Smooth muscle cell (in vitro differentiated cells): ENCODE results near the gene TMEM145. TPM values are rescaled to one million over a fixed set of nuclear protein-coding genes. Genes with fewer than 3 reads are reported as not detected.

Experiments used
- DNase-seq: peaks from one replicate; lab custom pipeline; 2025; ENCODE audit not compliant: unreplicated experiment; lab: John Stamatoyannopoulos, UW
- H2AFZ ChIP-seq: fragments of 200-600 bp; sonication (generic); 2 replicates; pipeline ENCODE4 v1.6.0; 2016; ENCODE audit warnings: antibody characterized with exemption, low read depth, mild to moderate bottlenecking
- H3F3A ChIP-seq: fragments of 200-600 bp; sonication (generic); 2 replicates; pipeline ENCODE4 v1.6.0; 2017; ENCODE audit warnings: antibody characterized with exemption, low read depth
- H3K27ac ChIP-seq: fragments of 200-600 bp; sonication (generic); 2 replicates; pipeline ENCODE4 v1.5.1; 2016; ENCODE audit warnings: low read depth, mild to moderate bottlenecking
- H3K27me3 ChIP-seq: fragments of 200-600 bp; sonication (generic); 2 replicates; pipeline ENCODE4 v1.6.1; 2016; ENCODE audit warnings: low read depth, mild to moderate bottlenecking
- H3K36me3 ChIP-seq: fragments of 200-600 bp; sonication (generic); 2 replicates; pipeline ENCODE4 v1.5.1; 2016; ENCODE audit warnings: low read depth
- H3K4me1 ChIP-seq: fragments of 200-600 bp; sonication (generic); 2 replicates; pipeline ENCODE4 v1.5.1; 2016; ENCODE audit warnings: low read depth
- H3K4me2 ChIP-seq: fragments of 200-600 bp; sonication (generic); 2 replicates; pipeline ENCODE4 v1.6.0; 2016; ENCODE audit warnings: mild to moderate bottlenecking
- H3K4me3 ChIP-seq: fragments of 200-600 bp; sonication (generic); 2 replicates; pipeline ENCODE4 v1.5.1; 2016; ENCODE audit warnings: mild to moderate bottlenecking
- H3K79me2 ChIP-seq: fragments of 200-600 bp; sonication (generic); 2 replicates; pipeline ENCODE4 v1.6.0; 2016; ENCODE audit warnings: low read depth, mild to moderate bottlenecking
- H3K9ac ChIP-seq: fragments of 200-600 bp; sonication (generic); 2 replicates; pipeline ENCODE4 v1.6.0; 2016; ENCODE audit warnings: low read depth
- H3K9me3 ChIP-seq: fragments of 200-600 bp; sonication (generic); replicated peaks from 2 replicates; pipeline ENCODE4 v1.5.1; 2016; ENCODE audit warnings: low read depth
- H4K20me1 ChIP-seq: fragments of 200-600 bp; sonication (generic); 2 replicates; pipeline ENCODE4 v1.6.0; 2016; ENCODE audit warnings: low read depth
- CTCF ChIP-seq: fragments of 200-600 bp; sonication (generic); IDR thresholded peaks from 2 replicates; pipeline ENCODE4 v1.5.1; 2017; ENCODE audit warnings: borderline replicate concordance, mild to moderate bottlenecking, antibody characterized with exemption; ENCODE audit not compliant: insufficient read depth, poor library complexity, severe bottlenecking
- WGBS: methylation state at CpG from one replicate; pipeline ENCODE4 v1.1.7; 2016; ENCODE audit warnings: low lambda C conversion rate; 5-methylcytosine and 5-hydroxymethylcytosine counted together
- polyA plus RNA-seq: library from polyadenylated mRNA; unstranded; fragments of >200 nt; fragmentation: Nextera tagmentation; extraction: Ambion mirVana; gene quantifications from 2 replicates; pipeline ENCODE4 v1.2.1, GENCODE V29; 2016
- total RNA-seq: library from RNA; depleted of rRNA; stranded (reverse); fragments of >200 nt; gene quantifications from 2 replicates; pipeline ENCODE4 v1.2.3, GENCODE V29; 2014

The TMEM145 gene
- total and polyA plus RNA-seq, 2 experiments from 2014 or later, result 0.11 TPM; not detected in 1

GRCh38 chr19:42293948-42294347 is 19.2 kb upstream of the TMEM145 start:
- H3K27ac ChIP-seq, result no peak overlapping the region
- H3K4me1 ChIP-seq, result no peaks in the 10 kb centered on the region
- H3K4me3 ChIP-seq, result no peak overlapping the region
- H3K4me2 ChIP-seq, result no peak overlapping the region
- no peak overlapping the region for H3K9ac ChIP-seq
- no peak for TF ChIP-seq CTCF
- no peaks in the 10 kb centered on the region for H3K36me3 ChIP-seq
- H3K79me2 ChIP-seq, result no peaks in the 10 kb centered on the region
- no peak overlapping the region for H2AFZ ChIP-seq
- DNase-seq, result no peak
- WGBS, result 98% methylated on average over 14 of the region's 15 CpGs
- peaks cover 22% of the 10 kb centered on the region for H4K20me1 ChIP-seq
- H3K27me3 ChIP-seq, result no peaks in the 10 kb centered on the region
- peaks cover 12% of the 10 kb centered on the region for H3F3A ChIP-seq
- H3K9me3 ChIP-seq, result no peaks in the 10 kb centered on the region

GRCh38 chr19:42294471-42295137 is 18.5 kb upstream of the TMEM145 start:
- WGBS, result 96% methylated on average over 18 of the region's 24 CpGs
- no peak for DNase-seq
- no peaks in the 10 kb centered on the region for H3K36me3 ChIP-seq
- peaks cover 16% of the 10 kb centered on the region for H4K20me1 ChIP-seq
- H3K4me3 ChIP-seq, result no peak overlapping the region
- H3K79me2 ChIP-seq, result no peaks in the 10 kb centered on the region
- H2AFZ ChIP-seq, result no peak overlapping the region
- no peaks in the 10 kb centered on the region for H3K27me3 ChIP-seq
- no peak overlapping the region for H3K27ac ChIP-seq
- H3K4me1 ChIP-seq, result no peaks in the 10 kb centered on the region
- H3K4me2 ChIP-seq, result no peak overlapping the region
- peaks cover 12% of the 10 kb centered on the region for H3F3A ChIP-seq
- no peaks in the 10 kb centered on the region for H3K9me3 ChIP-seq
- TF ChIP-seq CTCF, result no peak
- H3K9ac ChIP-seq, result no peak overlapping the region

GRCh38 chr19:42295342-42295741 is 17.8 kb upstream of the TMEM145 start:
- H4K20me1 ChIP-seq, result peaks cover 8% of the 10 kb centered on the region
- H3K36me3 ChIP-seq, result no peaks in the 10 kb centered on the region
- no peak for DNase-seq
- 89% methylated on average over 5 of the region's 5 CpGs for WGBS
- no peak for TF ChIP-seq CTCF
- no peak overlapping the region for H2AFZ ChIP-seq
- no peak overlapping the region for H3K9ac ChIP-seq
- no peak overlapping the region for H3K4me2 ChIP-seq
- no peaks in the 10 kb centered on the region for H3K79me2 ChIP-seq
- no peak overlapping the region for H3K27ac ChIP-seq
- no peaks in the 10 kb centered on the region for H3K9me3 ChIP-seq
- H3K4me1 ChIP-seq, result no peaks in the 10 kb centered on the region
- H3K27me3 ChIP-seq, result no peaks in the 10 kb centered on the region
- peaks cover 12% of the 10 kb centered on the region for H3F3A ChIP-seq
- no peak overlapping the region for H3K4me3 ChIP-seq
